Duodenal mucosa (tissue), 2 donors: ENCODE measurements around the gene PTPRG.

ENCODE experiments used
- H3K27ac ChIP-seq: one replicate; pipeline ENCODE4 v1.7.0; 2013; ENCODE audit warnings: low read depth, low read length
- H3K27me3 ChIP-seq, 2 donors: one replicate each; pipeline ENCODE4 v1.7.0; 2013; ENCODE audit warnings: low read length in 2 of 2, control low read depth in 1 of 2; ENCODE audit not compliant: insufficient read depth in 2 of 2, control insufficient read depth in 1 of 2
- H3K36me3 ChIP-seq, 2 donors: one replicate each; pipeline ENCODE4 v1.7.0; 2013; ENCODE audit warnings: low read length in 2 of 2, control low read depth in 1 of 2; ENCODE audit not compliant: insufficient read depth in 2 of 2, control insufficient read depth in 1 of 2
- H3K4me1 ChIP-seq, 2 donors: one replicate each; pipeline ENCODE4 v1.7.0; 2013; ENCODE audit warnings: low read length in 2 of 2, control low read depth in 1 of 2; ENCODE audit not compliant: insufficient read depth in 2 of 2, control insufficient read depth in 1 of 2
- H3K4me3 ChIP-seq, 2 donors: one replicate each; pipeline ENCODE4 v1.7.0; 2013; ENCODE audit warnings: low read length in 2 of 2, low read depth in 1 of 2
- H3K9ac ChIP-seq, 2 donors: one replicate each; pipeline ENCODE4 v1.7.0; 2013; ENCODE audit warnings: low read length in 2 of 2, low read depth in 1 of 2
- H3K9me3 ChIP-seq, 2 donors: one replicate each; pipeline ENCODE4 v1.7.0; 2013; ENCODE audit warnings: low read length in 2 of 2, control low read depth in 1 of 2; ENCODE audit not compliant: control insufficient read depth in 1 of 2

Gene PTPRG

DNA sequence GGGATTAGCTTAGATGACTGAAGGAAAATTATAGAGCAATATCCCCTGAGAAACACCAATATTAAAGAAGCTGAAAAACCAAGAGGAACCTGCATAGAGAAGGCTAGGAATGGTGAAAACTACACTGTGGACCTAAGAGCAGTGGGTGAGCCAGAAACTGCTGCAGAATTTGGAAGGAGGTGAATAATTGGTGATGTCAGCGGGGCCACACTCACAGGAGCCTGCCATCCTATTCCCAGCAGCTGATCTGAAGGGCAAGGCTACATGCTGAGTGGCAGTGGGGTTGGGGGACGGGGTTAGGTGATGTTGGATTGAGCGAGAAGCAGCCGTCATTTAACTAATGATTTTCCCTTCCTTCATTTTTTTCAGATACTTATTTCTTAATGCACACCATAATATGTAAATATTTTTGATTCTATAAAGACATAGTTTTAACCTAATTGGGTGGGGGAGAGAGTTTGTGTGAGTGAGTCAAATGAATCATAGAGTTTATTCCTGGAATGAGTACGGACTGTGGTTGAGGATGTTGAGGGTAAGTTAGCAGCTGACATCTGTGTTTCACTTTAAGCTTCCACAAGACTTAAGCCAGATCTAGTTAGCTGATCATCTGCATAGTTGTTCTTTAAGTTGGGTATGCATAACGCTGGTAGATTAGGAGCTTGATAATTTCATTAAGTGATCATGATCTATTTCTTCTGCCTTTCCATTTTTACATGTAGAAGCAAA, 222.8 kb downstream of the PTPRG start:
- no peaks in the 10 kb centered on the region for H3K27me3 ChIP-seq
- no peaks in the 10 kb centered on the region for H3K36me3 ChIP-seq
- H3K4me1 ChIP-seq, result peaks cover 0 to 3% of the 10 kb centered on the region in 2 donors
- H3K9me3 ChIP-seq, result no peaks in the 10 kb centered on the region
- no peak overlapping the region for H3K4me3 ChIP-seq
- no peak overlapping the region for H3K27ac ChIP-seq
- H3K9ac ChIP-seq, result no peak overlapping the region

- no peak overlapping the region for H3K4me3 ChIP-seq
- H3K27ac ChIP-seq, result no peak overlapping the region
- no peaks in the 10 kb centered on the region for H3K9me3 ChIP-seq
- H3K36me3 ChIP-seq, result no peaks in the 10 kb centered on the region
- no peaks in the 10 kb centered on the region for H3K27me3 ChIP-seq
- H3K9ac ChIP-seq, result no peak overlapping the region
- H3K4me1 ChIP-seq, result peaks cover 0 to 3% of the 10 kb centered on the region in 2 donors
Observed at GRCh38 chr3:61788623-61789507, 227.5 kb downstream of the PTPRG start.

- H3K36me3 ChIP-seq, result no peaks in the 10 kb centered on the region
- no peak overlapping the region for H3K9ac ChIP-seq
- no peaks in the 10 kb centered on the region for H3K9me3 ChIP-seq
- no peak overlapping the region for H3K27ac ChIP-seq
- no peak overlapping the region for H3K4me3 ChIP-seq
- peaks cover 0 to 3% of the 10 kb centered on the region in 2 donors for H3K4me1 ChIP-seq
- no peaks in the 10 kb centered on the region for H3K27me3 ChIP-seq
Observed at GRCh38 chr3:61789861-61790260, 228.5 kb downstream of the PTPRG start.

DNA sequence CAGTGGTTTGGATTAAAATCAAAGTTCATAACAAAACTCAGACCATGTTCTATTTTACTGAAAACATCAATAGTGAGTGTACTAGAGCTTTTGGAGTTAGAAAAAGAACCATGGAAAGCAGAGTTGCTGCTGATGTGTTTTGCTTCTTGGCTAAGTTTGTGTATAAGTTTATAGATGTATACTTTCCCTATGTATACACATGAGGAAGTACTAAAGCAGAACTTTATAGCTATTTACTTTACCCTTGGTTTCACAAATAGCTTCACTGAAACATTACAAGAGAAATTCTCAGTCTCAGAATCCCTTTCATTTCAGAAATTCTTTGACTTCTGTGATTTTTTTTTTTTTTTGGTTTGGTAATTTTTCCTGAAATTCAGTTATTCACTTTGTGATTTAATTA, 229.0 kb downstream of the PTPRG start:
- H3K27me3 ChIP-seq, result no peaks in the 10 kb centered on the region
- no peak overlapping the region for H3K27ac ChIP-seq
- H3K9me3 ChIP-seq, result no peaks in the 10 kb centered on the region
- no peak overlapping the region for H3K4me3 ChIP-seq
- no peaks in the 10 kb centered on the region for H3K36me3 ChIP-seq
- H3K4me1 ChIP-seq, result peaks cover 0 to 3% of the 10 kb centered on the region in 2 donors
- no peak overlapping the region for H3K9ac ChIP-seq

GRCh38 chr3:61793056-61793455, 231.7 kb downstream of the PTPRG start:
- Histone ChIP-seq H3K36me3 (no peaks in the 10 kb centered on the region), H3K9me3 (no peaks in the 10 kb centered on the region)

GRCh38 chr3:61793521-61793920, 232.2 kb downstream of the PTPRG start:
- Histone ChIP-seq H3K27ac (no peak overlapping the region), H3K9me3 (no peaks in the 10 kb centered on the region), H3K4me3 (no peak overlapping the region), H3K9ac (no peak overlapping the region), H3K27me3 (no peaks in the 10 kb centered on the region), H3K4me1 (peaks cover 4 to 7% of the 10 kb centered on the region in 2 donors), H3K36me3 (no peaks in the 10 kb centered on the region)

More at GRCh38 chr3:61793056-61793455, 231.7 kb downstream of the PTPRG start:
- Histone ChIP-seq H3K27me3 (no peaks in the 10 kb centered on the region), H3K4me1 (peaks cover 4 to 7% of the 10 kb centered on the region in 2 donors), H3K9ac (no peak overlapping the region), H3K4me3 (no peak overlapping the region), H3K27ac (no peak overlapping the region)

DNA sequence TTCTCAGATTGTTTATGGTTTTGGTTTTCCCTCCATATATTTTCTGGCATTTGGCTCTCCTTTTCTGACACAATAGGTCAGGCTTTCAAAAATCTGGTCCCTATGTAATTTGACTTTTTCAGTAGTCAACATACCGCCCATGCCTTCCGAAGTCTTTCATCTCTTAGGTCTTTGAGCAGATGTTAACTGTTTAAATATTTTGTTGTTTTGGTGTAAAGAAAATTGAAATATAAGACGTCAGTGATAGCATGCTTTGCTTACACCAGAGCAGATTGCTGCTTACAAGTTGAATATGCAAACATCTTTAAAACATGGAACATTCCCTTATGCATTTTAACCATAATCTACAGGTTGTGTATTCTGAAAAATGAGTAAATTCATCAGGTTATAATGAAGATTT, 233.0 kb downstream of the PTPRG start:
- H3K4me3 ChIP-seq, result no peak overlapping the region
- no peaks in the 10 kb centered on the region for H3K27me3 ChIP-seq
- H3K4me1 ChIP-seq, result peaks cover 4 to 7% of the 10 kb centered on the region in 2 donors
- H3K27ac ChIP-seq, result no peak overlapping the region
- H3K9ac ChIP-seq, result no peak overlapping the region
- no peaks in the 10 kb centered on the region for H3K36me3 ChIP-seq
- H3K9me3 ChIP-seq, result no peaks in the 10 kb centered on the region

DNA sequence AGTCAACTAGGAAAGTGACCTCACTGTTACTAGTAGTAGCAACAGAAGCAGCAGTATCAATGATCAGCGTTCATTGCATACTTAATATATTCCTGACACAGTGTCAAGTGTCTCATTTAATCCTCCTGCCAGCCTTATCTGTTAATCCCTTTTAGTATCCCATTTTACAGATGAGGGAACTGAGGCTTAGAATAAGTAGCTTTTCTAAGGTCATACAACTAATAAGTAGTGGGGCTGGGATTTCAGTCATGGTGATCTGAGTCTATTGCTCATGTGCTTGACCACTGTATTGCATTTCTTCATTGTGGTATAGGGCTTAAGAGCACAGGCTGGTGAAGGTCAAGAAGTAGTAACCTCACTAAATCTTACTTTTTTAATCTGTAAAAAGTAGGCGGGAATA, 233.6 kb downstream of the PTPRG start:
- no peaks in the 10 kb centered on the region for H3K27me3 ChIP-seq
- H3K4me1 ChIP-seq, result peaks cover 4 to 7% of the 10 kb centered on the region in 2 donors
- H3K4me3 ChIP-seq, result no peak overlapping the region
- H3K27ac ChIP-seq, result no peak overlapping the region
- no peaks in the 10 kb centered on the region for H3K9me3 ChIP-seq
- H3K9ac ChIP-seq, result no peak overlapping the region
- no peaks in the 10 kb centered on the region for H3K36me3 ChIP-seq

DNA sequence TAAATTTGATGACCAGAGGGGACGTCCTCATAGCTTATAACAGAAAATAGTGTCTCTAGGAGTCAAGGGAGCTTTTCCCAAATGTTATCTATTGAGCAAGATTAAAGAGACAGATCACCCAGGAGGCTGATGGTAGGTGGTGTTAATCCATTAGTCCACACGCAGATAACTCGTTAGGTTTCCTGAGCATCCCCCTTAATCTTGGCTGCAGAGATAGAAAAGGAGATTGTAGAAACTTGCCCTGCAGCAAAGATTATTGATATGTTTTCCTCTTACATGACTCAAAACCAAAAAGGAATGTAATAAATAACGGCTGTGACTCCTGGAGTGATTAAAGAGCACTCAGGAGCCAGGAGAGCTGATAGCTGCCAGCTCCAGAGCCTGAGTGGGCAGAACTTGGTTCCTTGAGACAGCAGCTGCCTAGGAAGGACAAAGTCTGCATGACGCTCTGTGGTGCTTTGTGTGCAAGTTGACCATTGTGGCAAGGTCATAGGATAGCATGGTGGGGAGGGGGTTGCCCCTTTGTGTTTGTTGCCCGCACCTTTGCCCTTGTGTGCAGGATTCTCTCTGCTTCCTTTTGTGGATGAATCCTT, 234.8 kb downstream of the PTPRG start:
- Histone ChIP-seq H3K36me3 (no peaks in the 10 kb centered on the region), H3K4me3 (no peak overlapping the region), H3K9ac (no peak overlapping the region), H3K27me3 (no peaks in the 10 kb centered on the region), H3K4me1 (peaks cover 4 to 7% of the 10 kb centered on the region in 2 donors), H3K27ac (no peak overlapping the region), H3K9me3 (no peaks in the 10 kb centered on the region)

DNA sequence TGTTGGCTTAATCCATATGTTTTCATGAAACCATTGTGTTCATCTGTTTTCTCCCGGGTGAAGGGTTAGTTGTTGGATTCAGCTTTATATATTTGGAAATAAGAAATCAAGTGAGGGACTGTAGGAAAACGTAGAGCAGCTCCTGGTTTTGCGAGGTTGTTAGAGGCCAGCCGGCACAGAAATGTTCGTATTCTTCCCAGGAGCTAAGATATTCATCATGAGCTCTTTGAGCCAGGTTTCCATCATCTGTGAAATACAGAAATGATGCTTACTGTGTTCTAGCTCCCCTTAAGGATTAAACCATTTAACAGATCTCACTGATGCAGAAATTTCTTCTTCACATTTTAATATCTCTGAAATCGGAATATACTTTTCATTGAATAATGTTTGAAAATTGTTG, 235.5 kb downstream of the PTPRG start:
- Histone ChIP-seq H3K36me3 (no peaks in the 10 kb centered on the region), H3K4me3 (no peak overlapping the region), H3K4me1 (peaks cover 4 to 7% of the 10 kb centered on the region in 2 donors), H3K9me3 (no peaks in the 10 kb centered on the region), H3K27ac (no peak overlapping the region), H3K27me3 (no peaks in the 10 kb centered on the region), H3K9ac (no peak overlapping the region)
